Measurements from ENCODE around the gene UQCR11. TPM values are rescaled to one million over a fixed set of nuclear protein-coding genes. Genes with fewer than 3 reads are reported as not detected.
A peak's percentile ranks its signal among the peaks of the same experiment; 100 is the strongest.

Gene UQCR11
- total and polyA plus RNA-seq, 2 experiments from 2014 or later: 56.6 to 684 TPM

DNA sequence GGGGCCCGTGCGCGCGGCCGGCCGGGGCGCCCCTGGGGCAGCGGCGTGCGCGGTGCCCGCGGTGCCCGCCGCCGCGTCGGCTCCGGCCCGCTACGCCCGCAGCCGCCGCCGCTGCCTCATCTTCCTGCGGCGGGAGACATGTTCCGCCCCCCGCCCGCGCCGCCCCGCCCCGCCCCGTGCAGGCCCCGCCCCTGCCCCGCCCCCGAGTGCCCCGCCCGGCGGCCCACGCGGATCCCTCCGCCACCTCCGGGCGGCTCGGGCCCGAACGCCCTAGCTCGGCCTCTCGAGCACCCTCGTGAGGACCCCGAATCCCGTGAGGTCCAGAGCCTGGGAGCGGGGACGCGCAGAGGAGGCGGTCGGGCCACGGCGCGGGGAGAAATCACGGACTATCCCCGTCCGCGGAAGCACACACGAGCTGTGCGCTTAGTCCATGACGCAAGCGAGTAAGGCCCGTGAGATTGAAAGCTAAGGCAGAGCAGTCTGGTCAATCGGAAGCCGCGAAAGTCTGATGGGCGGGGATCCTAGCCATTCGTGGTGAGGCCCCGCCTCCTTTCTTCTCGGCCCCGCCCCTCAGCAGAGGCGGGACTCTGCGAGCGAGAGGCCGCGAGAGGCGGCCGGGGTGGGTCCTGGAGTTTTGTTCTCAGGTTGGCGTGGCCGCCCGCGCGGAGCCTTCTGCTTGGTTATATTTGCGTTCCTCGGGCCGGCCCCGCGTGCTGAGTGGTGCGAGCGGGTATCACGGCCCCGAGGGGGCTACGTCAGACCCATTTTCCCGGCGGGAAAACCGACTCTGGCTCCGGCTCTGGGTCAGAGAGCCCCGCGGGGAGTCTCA, 47.4 kb upstream of the UQCR11 start, which contains the start of gene TCF3:
TSS of gene TCF3 (minus strand) at position 145 of the 829 bp plus-strand sequence. CDS start 2,367 bp downstream, outside the sequence.
- no peaks in the 10 kb centered on the region for H3K9me3 ChIP-seq (ENCODE audit: low read depth)
- TF ChIP-seq EZH2phosphoT487 (IDR thresholded peaks at IDR 0.05; ENCODE audit: low read depth, severe bottlenecking, unreplicated experiment) (no peak), EZH2 (IDR thresholded peaks at IDR 0.05; ENCODE audit: borderline replicate concordance) (no peak)
- TF ChIP-seq, protein P1, sequence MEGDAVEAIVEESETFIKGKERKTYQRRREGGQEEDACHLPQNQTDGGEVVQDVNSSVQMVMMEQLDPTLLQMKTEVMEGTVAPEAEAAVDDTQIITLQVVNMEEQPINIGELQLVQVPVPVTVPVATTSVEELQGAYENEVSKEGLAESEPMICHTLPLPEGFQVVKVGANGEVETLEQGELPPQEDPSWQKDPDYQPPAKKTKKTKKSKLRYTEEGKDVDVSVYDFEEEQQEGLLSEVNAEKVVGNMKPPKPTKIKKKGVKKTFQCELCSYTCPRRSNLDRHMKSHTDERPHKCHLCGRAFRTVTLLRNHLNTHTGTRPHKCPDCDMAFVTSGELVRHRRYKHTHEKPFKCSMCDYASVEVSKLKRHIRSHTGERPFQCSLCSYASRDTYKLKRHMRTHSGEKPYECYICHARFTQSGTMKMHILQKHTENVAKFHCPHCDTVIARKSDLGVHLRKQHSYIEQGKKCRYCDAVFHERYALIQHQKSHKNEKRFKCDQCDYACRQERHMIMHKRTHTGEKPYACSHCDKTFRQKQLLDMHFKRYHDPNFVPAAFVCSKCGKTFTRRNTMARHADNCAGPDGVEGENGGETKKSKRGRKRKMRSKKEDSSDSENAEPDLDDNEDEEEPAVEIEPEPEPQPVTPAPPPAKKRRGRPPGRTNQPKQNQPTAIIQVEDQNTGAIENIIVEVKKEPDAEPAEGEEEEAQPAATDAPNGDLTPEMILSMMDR (IDR thresholded peaks at IDR 0.05; ENCODE audit: poor library complexity): no peak
- peak within 1 kb of the TSS; percentile 98 for H3K4me3 ChIP-seq
- H3K27me3 ChIP-seq: no peaks in the 10 kb centered on the region
- peak within 1 kb of the TSS; percentile 96 for H3K4me2 ChIP-seq
- peaks cover 42% of the 10 kb centered on the region for H3K79me2 ChIP-seq
- H3K27ac ChIP-seq: peak within 1 kb of the TSS; percentile 100
- H3K4me1 ChIP-seq (ENCODE audit: insufficient read depth): peaks cover 15% of the 10 kb centered on the region
- H3K36me3 ChIP-seq (replicated peaks; ENCODE audit: insufficient read depth, low read depth): no peaks in the 10 kb centered on the region
- WGBS (ENCODE audit: low lambda C conversion rate, missing lambda C conversion rate): under 1% methylated on average over 66 of the region's 107 CpGs
- no peaks in the 10 kb centered on the region for H3K9me2 ChIP-seq (replicated peaks; ENCODE audit: insufficient read depth)
- DNase-seq (ENCODE audit: low spot score): peak; percentile 99
- peak within 1 kb of the TSS; percentile 93 for H2AFZ ChIP-seq
- peaks cover 22% of the 10 kb centered on the region for H4K20me1 ChIP-seq (ENCODE audit: insufficient read depth, poor library complexity, severe bottlenecking)

- Histone ChIP-seq H3K4me2 (peak overlapping the region; percentile 96), H3K36me3 (replicated peaks; ENCODE audit: insufficient read depth, low read depth) (no peaks in the 10 kb centered on the region), H3K4me1 (ENCODE audit: insufficient read depth) (peaks cover 15% of the 10 kb centered on the region), H2AFZ (peak overlapping the region; percentile 46), H3K9me2 (replicated peaks; ENCODE audit: insufficient read depth) (no peaks in the 10 kb centered on the region), H3K4me3 (peak overlapping the region; percentile 98), H3K9me3 (ENCODE audit: low read depth) (no peaks in the 10 kb centered on the region), H3K27ac (peak overlapping the region; percentile 88), H3K27me3 (no peaks in the 10 kb centered on the region), H4K20me1 (ENCODE audit: insufficient read depth, poor library complexity, severe bottlenecking) (peaks cover 31% of the 10 kb centered on the region), H3K79me2 (peaks cover 49% of the 10 kb centered on the region)
- 5% methylated on average over 13 of the region's 101 CpGs for WGBS (ENCODE audit: low lambda C conversion rate, missing lambda C conversion rate)
- TF ChIP-seq EZH2phosphoT487 (IDR thresholded peaks at IDR 0.05; ENCODE audit: low read depth, severe bottlenecking, unreplicated experiment): no peak
- TF ChIP-seq, protein P1 (IDR thresholded peaks at IDR 0.05; ENCODE audit: poor library complexity): no peak
- no peak for TF ChIP-seq EZH2 (IDR thresholded peaks at IDR 0.05; ENCODE audit: borderline replicate concordance)
- peak; percentile 75 for DNase-seq (ENCODE audit: low spot score)
These were observed 46.5 kb upstream of the UQCR11 start for GRCh38 chr19:1651568-1652291.

GRCh38 chr19:1650650-1651567, 45.6 kb upstream of the UQCR11 start:
- H3K79me2 ChIP-seq: peaks cover 55% of the 10 kb centered on the region
- DNase-seq (ENCODE audit: low spot score): peak; percentile 58
- no peaks in the 10 kb centered on the region for H3K27me3 ChIP-seq
- H4K20me1 ChIP-seq (ENCODE audit: insufficient read depth, poor library complexity, severe bottlenecking): peaks cover 31% of the 10 kb centered on the region
- H2AFZ ChIP-seq: peak overlapping the region; percentile 46
- H3K4me2 ChIP-seq: peak overlapping the region; percentile 96
- TF ChIP-seq, protein P1 (IDR thresholded peaks at IDR 0.05; ENCODE audit: poor library complexity): peak; percentile 14
- no peak for TF ChIP-seq EZH2phosphoT487 (IDR thresholded peaks at IDR 0.05; ENCODE audit: low read depth, severe bottlenecking, unreplicated experiment)
- no peaks in the 10 kb centered on the region for H3K9me2 ChIP-seq (replicated peaks; ENCODE audit: insufficient read depth)
- H3K36me3 ChIP-seq (replicated peaks; ENCODE audit: insufficient read depth, low read depth): no peaks in the 10 kb centered on the region
- peak overlapping the region; percentile 88 for H3K27ac ChIP-seq
- 7% methylated on average over 36 of the region's 36 CpGs for WGBS (ENCODE audit: low lambda C conversion rate, missing lambda C conversion rate)
- H3K9me3 ChIP-seq (ENCODE audit: low read depth): no peaks in the 10 kb centered on the region
- peaks cover 15% of the 10 kb centered on the region for H3K4me1 ChIP-seq (ENCODE audit: insufficient read depth)
- H3K4me3 ChIP-seq: peak overlapping the region; percentile 98

Data from hepatocyte (in vitro differentiated cells).